Loucy (cell line): ENCODE results near the gene GLT1D1.
"Not testable (repeated sequence)": the region's sequence is repeated elsewhere in the genome, so short reads cannot be mapped to it uniquely, and the experiment has no call there.

Source experiments
- H2AFZ ChIP-seq: fragments of 200-600 bp; sonication (generic); 2 replicates; pipeline ENCODE4 v1.6.0; 2016; ENCODE audit warnings: antibody characterized with exemption, mild to moderate bottlenecking, low read length, moderate library complexity
- H3F3A ChIP-seq: fragments of 200-600 bp; 2 replicates; pipeline ENCODE4 v1.6.0; 2016; ENCODE audit warnings: antibody characterized with exemption, low read depth, mild to moderate bottlenecking
- H3K27me3 ChIP-seq: fragments of 200-600 bp; sonication (generic); 2 replicates; pipeline ENCODE4 v1.6.1; 2014; ENCODE audit warnings: low read length, mild to moderate bottlenecking; ENCODE audit not compliant: insufficient read depth, poor library complexity, severe bottlenecking
- H3K36me3 ChIP-seq: fragments of 200-600 bp; sonication (generic); 2 replicates; pipeline ENCODE4 v1.6.1; 2016; ENCODE audit warnings: low read length; ENCODE audit not compliant: insufficient read depth
- H3K4me1 ChIP-seq: fragments of 200-600 bp; sonication (generic); 2 replicates; pipeline ENCODE4 v1.5.1; 2014; ENCODE audit warnings: low read length, mild to moderate bottlenecking; ENCODE audit not compliant: insufficient read depth, poor library complexity, severe bottlenecking
- H3K4me2 ChIP-seq: fragments of 200-600 bp; sonication (generic); 2 replicates; pipeline ENCODE4 v1.6.0; 2014; ENCODE audit warnings: antibody characterized with exemption, low read length, low read depth, mild to moderate bottlenecking; ENCODE audit not compliant: poor library complexity, severe bottlenecking
- H3K4me3 ChIP-seq: fragments of 200-600 bp; sonication (generic); 2 replicates; pipeline ENCODE4 v1.5.1; 2014; ENCODE audit warnings: low read length, mild to moderate bottlenecking, mixed read lengths; ENCODE audit not compliant: poor library complexity, severe bottlenecking
- H3K79me2 ChIP-seq: fragments of 200-600 bp; sonication (generic); 2 replicates; pipeline ENCODE4 v1.6.1; 2014; ENCODE audit warnings: low read length; ENCODE audit not compliant: insufficient read depth
- H3K9ac ChIP-seq: fragments of 200-600 bp; sonication (generic); 2 replicates; pipeline ENCODE4 v1.6.0; 2014; ENCODE audit warnings: mild to moderate bottlenecking, low read depth, low read length, moderate library complexity; ENCODE audit not compliant: poor library complexity, severe bottlenecking
- H3K9me2 ChIP-seq: fragments of 200-600 bp; sonication (generic); replicated peaks from 2 replicates; pipeline ENCODE4 v1.6.1; 2016; ENCODE audit warnings: low read depth, low read length, mixed read lengths
- H3K9me3 ChIP-seq: fragments of 200-600 bp; sonication (generic); 2 replicates; pipeline ENCODE4 v1.6.1; 2014; ENCODE audit warnings: mild to moderate bottlenecking, antibody characterized with exemption, low read length, low read depth; ENCODE audit not compliant: insufficient read depth
- H4K20me1 ChIP-seq: fragments of 200-600 bp; sonication (generic); 2 replicates; pipeline ENCODE4 v1.6.0; 2014; ENCODE audit warnings: antibody characterized with exemption, low read length, mild to moderate bottlenecking; ENCODE audit not compliant: insufficient read depth, poor library complexity, severe bottlenecking
- CTCF ChIP-seq: fragments of 200-600 bp; sonication (generic); conservative IDR thresholded peaks from 2 replicates; pipeline ENCODE4 v1.5.1; 2014; ENCODE audit warnings: mild to moderate bottlenecking, antibody characterized with exemption, low read length
- EZH2phosphoT487 ChIP-seq: fragments of 200-600 bp; IDR thresholded peaks from 2 replicates; pipeline ENCODE4 v1.6.1; 2018; ENCODE audit warnings: antibody characterized with exemption, mild to moderate bottlenecking, moderate library complexity, borderline replicate concordance

GLT1D1 gene

GRCh38 chr12:128850400-128850799, 2.9 kb upstream of the GLT1D1 start:
- H3K9me2 ChIP-seq: no peaks in the 10 kb centered on the region
- no peak overlapping the region for H2AFZ ChIP-seq
- no peak overlapping the region for H3K4me3 ChIP-seq
- peaks cover 8% of the 10 kb centered on the region for H3K4me1 ChIP-seq
- no peaks in the 10 kb centered on the region for H3K9me3 ChIP-seq
- H3K79me2 ChIP-seq: no peaks in the 10 kb centered on the region
- H3F3A ChIP-seq: no peaks in the 10 kb centered on the region
- no peaks in the 10 kb centered on the region for H3K27me3 ChIP-seq
- TF ChIP-seq CTCF (no peak), EZH2phosphoT487 (no peak)
- no peak overlapping the region for H3K4me2 ChIP-seq
- H3K9ac ChIP-seq: no peak overlapping the region
- no peaks in the 10 kb centered on the region for H4K20me1 ChIP-seq
- H3K36me3 ChIP-seq: no peaks in the 10 kb centered on the region

DNA sequence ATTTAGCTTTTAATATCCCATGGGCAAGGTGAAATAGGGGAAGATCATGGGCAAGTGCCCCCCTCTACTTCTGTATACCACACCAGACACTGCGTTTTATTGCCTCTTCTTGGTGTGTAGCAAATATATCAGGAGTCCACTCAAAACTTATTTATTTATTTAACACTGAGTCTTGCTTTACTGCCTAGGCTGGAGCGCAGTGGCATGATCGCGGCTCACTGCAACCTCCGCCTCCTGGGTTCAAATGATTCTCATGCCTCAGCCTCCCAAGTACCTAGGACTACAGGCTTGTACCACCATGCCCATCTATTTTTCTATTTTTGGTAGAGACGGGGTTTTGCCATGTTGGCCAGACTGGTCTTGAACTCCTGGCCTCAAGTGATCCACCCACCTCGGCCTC, 1.8 kb upstream of the GLT1D1 start:
- not testable (repeated sequence) for H3K9me3 ChIP-seq, H3K36me3 ChIP-seq, H3K9me2 ChIP-seq, H3K9ac ChIP-seq, H2AFZ ChIP-seq, H3F3A ChIP-seq, H3K27me3 ChIP-seq, H3K79me2 ChIP-seq, H3K4me2 ChIP-seq, H4K20me1 ChIP-seq, H3K4me1 ChIP-seq, H3K4me3 ChIP-seq

- peaks cover 8% of the 10 kb centered on the region for H3K4me1 ChIP-seq
- H3K9me2 ChIP-seq: no peaks in the 10 kb centered on the region
- no peaks in the 10 kb centered on the region for H3K9me3 ChIP-seq
- TF ChIP-seq EZH2phosphoT487: no peak
- no peak for TF ChIP-seq CTCF
- H3F3A ChIP-seq: no peaks in the 10 kb centered on the region
- no peak overlapping the region for H3K9ac ChIP-seq
- H4K20me1 ChIP-seq: no peaks in the 10 kb centered on the region
- H3K4me3 ChIP-seq: no peak overlapping the region
- no peaks in the 10 kb centered on the region for H3K27me3 ChIP-seq
- no peak overlapping the region for H2AFZ ChIP-seq
- no peaks in the 10 kb centered on the region for H3K79me2 ChIP-seq
- no peaks in the 10 kb centered on the region for H3K36me3 ChIP-seq
- no peak overlapping the region for H3K4me2 ChIP-seq
Measured at GRCh38 chr12:128852026-128852698, 1.1 kb upstream of the GLT1D1 start.

DNA sequence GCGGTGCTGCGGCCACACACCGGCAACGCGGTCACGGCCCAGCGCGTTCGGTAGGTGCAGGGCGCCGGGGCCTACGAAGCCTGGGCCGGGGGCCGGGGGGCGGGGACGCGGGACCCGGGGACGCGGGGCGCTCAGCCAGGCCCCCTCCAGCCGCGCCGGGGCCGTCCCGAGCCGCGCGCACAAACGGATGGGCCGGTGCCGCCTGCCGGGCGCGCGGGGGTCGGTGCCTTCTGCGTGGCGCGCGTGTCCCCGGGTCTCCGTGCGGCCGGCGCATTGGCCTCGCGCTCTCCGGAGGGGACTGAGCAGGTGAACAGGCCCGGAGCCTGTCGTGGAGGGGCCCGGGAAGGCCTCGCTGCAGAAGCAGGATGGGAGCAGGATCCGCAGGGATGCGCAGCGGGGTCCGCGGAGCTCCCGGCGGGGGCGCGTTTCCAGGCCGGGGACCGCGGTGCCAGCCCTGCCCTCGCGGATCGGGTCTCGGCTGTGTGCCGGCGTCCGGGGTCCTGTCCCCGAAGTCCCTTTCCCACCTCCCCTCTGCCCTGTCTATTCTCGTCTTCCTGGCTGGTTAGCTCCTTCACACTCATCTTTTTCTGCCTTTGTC, 421 bp downstream of the GLT1D1 start:
- Histone ChIP-seq H3K9me2 (no peaks in the 10 kb centered on the region), H3K4me2 (no peak overlapping the region), H3K9me3 (no peaks in the 10 kb centered on the region), H3K9ac (no peak overlapping the region), H3F3A (no peaks in the 10 kb centered on the region), H3K79me2 (no peaks in the 10 kb centered on the region), H3K4me1 (peaks cover 13% of the 10 kb centered on the region), H3K27me3 (no peaks in the 10 kb centered on the region), H4K20me1 (no peaks in the 10 kb centered on the region), H3K36me3 (no peaks in the 10 kb centered on the region), H3K4me3 (no peak overlapping the region), H2AFZ (no peak overlapping the region)
- no peak for TF ChIP-seq EZH2phosphoT487
